Vagina (tissue), 2 donors: ENCODE measurements around the gene COL27A1.

ENCODE experiments used
- CTCF ChIP-seq, 3 experiments: fragments of 450-650 bp in 2 of 3; fragments of 200-600 bp in 1 of 3; sonication (generic) in 1 of 3; IDR thresholded peaks; one replicate each; pipeline ENCODE4 v1.5.1; 2017 to 2019; ENCODE audit warnings: antibody characterized with exemption in 3 of 3, mild to moderate bottlenecking in 2 of 3, moderate library complexity in 2 of 3
- POLR2A ChIP-seq, 2 donors: fragments of 450-650 bp; IDR thresholded peaks; one replicate each; pipeline ENCODE4 v1.6.1; 2017; ENCODE audit warnings: antibody characterized with exemption in 2 of 2, mild to moderate bottlenecking in 2 of 2, moderate library complexity in 2 of 2
- POLR2AphosphoS5 ChIP-seq, 2 donors: sonication (generic); formaldehyde crosslinking; IDR thresholded peaks; one replicate each; pipeline ENCODE4 v1.9.0; 2017; ENCODE audit warnings: antibody characterized with exemption in 2 of 2, mild to moderate bottlenecking in 2 of 2, low read depth in 1 of 2; ENCODE audit not compliant: insufficient read depth in 1 of 2

- TF ChIP-seq CTCF (IDR thresholded peaks at IDR 0.05) = no peak
- no peak for TF ChIP-seq POLR2A (IDR thresholded peaks at IDR 0.05)
- peak in 1 of 2 donors; percentile 31 for TF ChIP-seq POLR2AphosphoS5 (IDR thresholded peaks at IDR 0.05; ENCODE audit: insufficient read depth in 1 of 2, low read depth in 1 of 2)
Measured at GRCh38 chr9:114336157-114336556, 180.8 kb downstream of the COL27A1 start.
